Measurements from ENCODE around the gene FGFR2.

DNA sequence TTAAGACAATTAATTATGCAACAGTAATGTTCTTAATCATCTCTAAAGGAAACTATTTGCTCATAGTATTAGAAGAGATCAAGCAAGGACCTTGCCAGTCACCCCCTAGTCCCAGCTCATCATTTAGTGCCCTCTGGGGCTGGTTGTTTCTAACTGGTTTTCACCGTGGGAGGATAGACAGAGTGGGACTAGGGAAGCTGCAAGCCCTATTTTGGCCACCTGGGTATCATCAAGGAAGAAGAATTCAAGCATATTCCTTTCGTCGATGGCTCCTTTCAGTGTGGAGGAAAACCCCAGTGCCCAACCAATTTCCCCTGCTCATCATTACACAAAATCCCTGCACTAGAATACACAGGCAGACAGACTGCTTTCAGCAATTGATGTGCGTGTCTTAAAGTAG lies 30.6 kb upstream of the FGFR2 start:
- no peak for TF ChIP-seq CTCF (IDR thresholded peaks at IDR 0.05)
- TF ChIP-seq POLR2A (IDR thresholded peaks at IDR 0.05), result no peak
